GM12891 (cell line): ENCODE measurements around the gene CWF19L1.

Experiments used
- POLR2A ChIP-seq: IDR thresholded peaks from 2 replicates; pipeline ENCODE4 v1.6.1; 2011; ENCODE audit warnings: low read depth, low read length, control low read depth
- POLR2AphosphoS5 ChIP-seq: IDR thresholded peaks from 2 replicates; pipeline ENCODE4 v1.6.1; 2011; ENCODE audit warnings: low read depth, low read length, control low read depth
- SPI1 ChIP-seq: IDR thresholded peaks from 2 replicates; pipeline ENCODE4 v1.6.1; 2011; ENCODE audit warnings: low read depth, low read length, control low read depth

- TF ChIP-seq POLR2AphosphoS5 (no peak), POLR2A (no peak), SPI1 (no peak)
Measured at GRCh38 chr10:100248820-100249219, 18.6 kb downstream of the CWF19L1 start.
